Stimulated activated CD4-positive, alpha-beta T cell treated with anti-CD3 and anti-CD28 coated beads, Interleukin-2, amount 100 ng/mL, for 48 hours (primary cell): Measurements from ENCODE around the gene MTHFD2L.

Source experiments
- DNase-seq, 2 donors: peaks; one replicate each; pipeline ENCODE4 v3.0.0-alpha.2; 2020

Gene MTHFD2L

GRCh38 chr4:74258963-74259362 is 101.0 kb downstream of the MTHFD2L start:
- no peak for DNase-seq

- DNase-seq: no peak
These were observed 102.1 kb downstream of the MTHFD2L start for GRCh38 chr4:74260036-74260435.

- no peak for DNase-seq
These were observed 104.6 kb downstream of the MTHFD2L start for GRCh38 chr4:74262522-74262921.

- no peak for DNase-seq
These were observed 105.6 kb downstream of the MTHFD2L start for GRCh38 chr4:74263551-74263950.

GRCh38 chr4:74266081-74266480 is 108.2 kb downstream of the MTHFD2L start:
- DNase-seq: no peak

GRCh38 chr4:74267998-74268606 is 110.2 kb downstream of the MTHFD2L start:
- DNase-seq: no peak

GRCh38 chr4:74268643-74269042 is 110.7 kb downstream of the MTHFD2L start:
- no peak for DNase-seq

GRCh38 chr4:74278490-74278889 is 120.6 kb downstream of the MTHFD2L start:
- DNase-seq: no peak

- no peak for DNase-seq
These were observed 121.8 kb downstream of the MTHFD2L start for GRCh38 chr4:74279716-74280115.

GRCh38 chr4:74282926-74283325 is 125.0 kb downstream of the MTHFD2L start:
- no peak for DNase-seq

- DNase-seq: no peak
These were observed 125.7 kb downstream of the MTHFD2L start for GRCh38 chr4:74283614-74284013.

GRCh38 chr4:74284053-74284452 is 126.1 kb downstream of the MTHFD2L start:
- no peak for DNase-seq

GRCh38 chr4:74287164-74287563 is 129.2 kb downstream of the MTHFD2L start:
- DNase-seq: no peak

- no peak for DNase-seq
These were observed 129.9 kb downstream of the MTHFD2L start for GRCh38 chr4:74287791-74288190.

GRCh38 chr4:74291471-74291870 is 133.6 kb downstream of the MTHFD2L start:
- DNase-seq: no peak

GRCh38 chr4:74292111-74292870 is 134.4 kb downstream of the MTHFD2L start:
- DNase-seq: no peak

- DNase-seq: no peak
These were observed 135.6 kb downstream of the MTHFD2L start for GRCh38 chr4:74293558-74293957.

GRCh38 chr4:74294681-74295080 is 136.8 kb downstream of the MTHFD2L start:
- no peak for DNase-seq

GRCh38 chr4:74297539-74297938 is 139.6 kb downstream of the MTHFD2L start:
- DNase-seq: no peak

- DNase-seq: no peak
These were observed 146.2 kb downstream of the MTHFD2L start for GRCh38 chr4:74304095-74304625.

- no peak for DNase-seq
These were observed 147.1 kb downstream of the MTHFD2L start for GRCh38 chr4:74305000-74305399.

- no peak for DNase-seq
These were observed 149.3 kb downstream of the MTHFD2L start for GRCh38 chr4:74307170-74307569.

- no peak for DNase-seq
These were observed 150.3 kb downstream of the MTHFD2L start, which contains the start of gene EPGN for GRCh38 chr4:74308215-74308614. TSS of gene EPGN (plus strand) at chr4:74308470. CDS start at chr4:74308534, 64 bp downstream.

- no peak for DNase-seq
These were observed 151.3 kb downstream of the MTHFD2L start for GRCh38 chr4:74309223-74309622.
